SK-N-DZ (cell line): Measurements from ENCODE around the gene MAP2K5.

Experiments used
- DNase-seq: peaks from one replicate; pipeline ENCODE4 v3.0.0-alpha.2; 2015; ENCODE audit warnings: low spot score

MAP2K5 gene

DNA sequence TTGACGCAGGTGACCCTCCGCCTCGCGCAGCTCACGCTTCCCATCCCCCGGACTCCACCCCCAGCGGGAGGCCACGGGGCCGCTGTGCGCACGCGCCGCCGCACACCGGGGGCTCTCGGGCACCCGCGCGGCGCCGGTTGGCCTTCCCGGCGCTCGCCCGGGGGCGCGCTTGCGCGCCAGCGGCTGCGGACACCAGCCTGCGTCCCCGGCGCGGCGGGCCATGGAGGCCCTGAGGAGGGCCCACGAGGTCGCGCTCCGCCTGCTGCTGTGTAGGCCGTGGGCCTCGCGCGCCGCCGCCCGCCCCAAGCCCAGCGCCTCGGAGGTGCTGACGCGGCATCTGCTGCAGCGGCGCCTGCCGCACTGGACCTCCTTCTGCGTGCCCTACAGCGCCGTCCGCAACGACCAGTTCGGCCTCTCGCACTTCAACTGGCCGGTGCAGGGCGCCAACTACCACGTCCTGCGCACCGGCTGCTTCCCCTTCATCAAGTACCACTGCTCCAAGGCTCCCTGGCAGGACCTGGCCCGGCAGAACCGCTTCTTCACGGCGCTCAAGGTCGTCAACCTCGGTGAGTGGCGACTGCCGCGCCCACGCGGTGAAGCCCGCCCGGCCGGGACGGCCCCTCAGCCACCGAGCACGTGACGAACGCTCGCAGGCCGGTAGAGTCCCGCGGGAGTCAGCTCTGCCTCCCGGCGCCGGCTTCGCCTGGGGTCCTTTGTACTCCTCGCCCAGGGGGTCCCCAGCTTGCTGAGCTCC, 21.3 kb upstream of the MAP2K5 start, which contains the start of gene C15orf61:
TSS of gene C15orf61 (plus strand) at position 103 of the 754 bp plus-strand sequence. CDS start at position 221, 118 bp downstream.
- DNase-seq, result peak; percentile 86

GRCh38 chr15:67521783-67522568, 20.5 kb upstream of the MAP2K5 start:
- peak; percentile 9 for DNase-seq

GRCh38 chr15:67523330-67523729, 19.2 kb upstream of the MAP2K5 start:
- no peak for DNase-seq

GRCh38 chr15:67524235-67524634, 18.3 kb upstream of the MAP2K5 start:
- DNase-seq, result no peak

DNA sequence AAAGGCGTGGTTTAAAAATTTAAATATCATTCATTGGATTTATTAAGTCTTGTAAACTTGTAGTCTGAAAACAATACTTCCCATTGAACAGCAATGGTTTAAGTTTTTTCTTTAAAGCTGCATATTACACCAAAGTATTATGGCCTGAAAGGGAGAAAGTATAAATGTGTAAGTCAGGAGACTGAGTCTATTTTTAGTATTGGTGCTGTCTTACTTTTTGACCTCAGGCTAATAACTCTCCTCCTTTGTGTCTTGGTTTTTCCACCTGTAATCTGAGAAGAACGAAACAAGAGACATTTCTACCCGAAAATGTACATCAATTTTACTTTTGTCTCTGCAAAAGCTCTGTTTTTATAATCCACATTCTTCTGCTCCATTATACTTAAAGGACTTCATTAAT, 14.0 kb upstream of the MAP2K5 start:
- no peak for DNase-seq

DNA sequence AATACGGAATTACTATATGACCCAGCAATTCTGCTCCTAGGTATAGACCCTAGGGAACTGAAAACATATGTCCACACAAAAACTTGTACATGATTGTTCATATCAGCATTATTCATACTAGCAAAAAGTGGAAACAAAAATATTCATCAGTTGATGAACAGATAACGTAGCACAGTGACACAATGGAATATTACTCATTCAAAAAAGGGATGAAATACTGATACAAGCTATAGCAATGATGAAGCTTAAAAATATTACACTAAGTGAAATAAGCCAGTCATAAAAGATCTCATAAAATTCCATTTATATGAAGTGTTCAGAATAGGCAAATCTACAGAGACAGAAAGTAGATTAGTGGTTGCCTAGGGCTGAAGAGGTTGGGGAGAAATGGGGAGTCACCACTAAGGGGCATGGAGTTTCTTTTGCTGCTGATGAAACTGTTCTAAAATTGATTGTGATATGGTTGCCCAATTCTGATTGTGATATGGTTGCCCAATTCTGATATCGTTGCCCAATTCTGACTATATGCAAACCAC, 11.1 kb upstream of the MAP2K5 start:
- DNase-seq, result no peak

GRCh38 chr15:67533873-67534272, 8.6 kb upstream of the MAP2K5 start:
- DNase-seq, result no peak

- DNase-seq, result no peak
These were observed 8.1 kb upstream of the MAP2K5 start for GRCh38 chr15:67534360-67534759.

GRCh38 chr15:67537771-67538170, 4.7 kb upstream of the MAP2K5 start:
- no peak for DNase-seq

GRCh38 chr15:67543348-67543718, 830 bp downstream of the MAP2K5 start:
- DNase-seq, result no peak

GRCh38 chr15:67544475-67544874, 2.0 kb downstream of the MAP2K5 start:
- DNase-seq, result no peak

GRCh38 chr15:67545864-67546263, 3.4 kb downstream of the MAP2K5 start:
- no peak for DNase-seq

- DNase-seq, result no peak
These were observed 4.6 kb downstream of the MAP2K5 start for GRCh38 chr15:67547064-67547463.

GRCh38 chr15:67547836-67548235, 5.3 kb downstream of the MAP2K5 start:
- no peak for DNase-seq

DNA sequence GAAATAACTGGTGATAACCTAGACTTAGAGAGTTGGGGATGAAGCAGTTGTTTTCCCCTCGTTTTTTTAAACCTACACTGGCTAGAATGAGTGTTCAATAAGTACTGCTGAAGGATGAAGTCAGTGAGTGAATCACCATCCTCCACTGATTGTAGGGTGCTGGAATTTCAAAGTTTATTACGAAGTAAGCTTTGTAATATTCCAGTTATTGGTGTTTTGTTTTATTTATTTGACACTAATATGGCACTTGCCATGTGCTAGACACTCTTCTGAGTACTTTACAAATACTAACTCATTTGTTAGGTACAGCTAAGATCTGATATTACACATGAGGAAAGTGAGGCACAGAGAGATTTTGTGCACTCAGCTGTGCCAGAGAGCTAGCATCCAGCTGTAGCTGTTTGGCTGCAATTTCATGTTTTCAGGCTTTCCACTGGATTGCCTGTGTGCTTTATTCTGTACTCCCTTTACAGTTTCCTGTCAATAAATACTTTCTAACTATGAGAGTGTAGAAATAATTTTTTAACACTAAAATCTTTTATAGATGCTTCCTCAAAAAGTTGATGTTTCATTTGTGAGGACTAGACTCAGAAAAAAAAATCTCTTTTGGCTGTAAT, 5.8 kb downstream of the MAP2K5 start:
- DNase-seq, result no peak

- DNase-seq, result no peak
These were observed 6.6 kb downstream of the MAP2K5 start for GRCh38 chr15:67548862-67549651.

DNA sequence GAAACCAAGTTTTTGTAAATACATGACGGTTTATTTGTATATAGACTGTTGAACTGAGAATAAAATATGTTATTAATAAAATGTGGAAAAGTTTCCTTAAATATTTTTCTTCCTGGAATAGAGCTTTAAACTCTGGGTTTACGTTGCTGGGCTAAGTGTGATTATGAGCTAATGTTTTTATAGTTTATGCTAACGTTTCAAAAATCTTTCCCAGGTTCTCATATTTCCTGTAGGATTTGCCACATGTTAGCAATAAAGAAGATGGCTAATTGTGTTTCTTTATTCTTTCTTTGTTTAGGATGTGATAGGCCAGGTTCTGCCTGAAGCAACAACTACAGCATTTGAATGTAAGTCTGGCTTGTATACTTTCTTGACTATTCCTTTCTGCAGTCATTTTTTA, 7.2 kb downstream of the MAP2K5 start:
- no peak for DNase-seq

DNA sequence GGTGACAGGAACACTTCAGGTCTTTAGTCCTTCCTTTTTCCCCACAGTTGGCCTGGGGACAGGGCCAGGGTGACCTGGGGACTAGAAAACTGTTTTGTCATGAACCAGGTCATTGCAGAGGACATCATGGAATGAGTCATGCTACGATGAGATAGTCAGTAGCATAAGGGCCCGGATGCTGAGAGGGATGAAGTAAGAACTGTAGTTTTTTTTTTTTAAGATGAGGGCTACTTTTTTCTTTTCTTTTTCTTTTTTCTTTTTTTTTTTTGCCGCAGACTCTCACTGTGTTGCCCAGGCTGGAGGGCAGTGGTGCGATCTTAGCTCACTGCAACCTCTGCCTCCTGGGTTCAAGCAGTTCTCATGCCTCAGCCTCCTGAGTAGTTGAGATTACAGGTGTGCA, 8.0 kb downstream of the MAP2K5 start:
- no peak for DNase-seq

DNA sequence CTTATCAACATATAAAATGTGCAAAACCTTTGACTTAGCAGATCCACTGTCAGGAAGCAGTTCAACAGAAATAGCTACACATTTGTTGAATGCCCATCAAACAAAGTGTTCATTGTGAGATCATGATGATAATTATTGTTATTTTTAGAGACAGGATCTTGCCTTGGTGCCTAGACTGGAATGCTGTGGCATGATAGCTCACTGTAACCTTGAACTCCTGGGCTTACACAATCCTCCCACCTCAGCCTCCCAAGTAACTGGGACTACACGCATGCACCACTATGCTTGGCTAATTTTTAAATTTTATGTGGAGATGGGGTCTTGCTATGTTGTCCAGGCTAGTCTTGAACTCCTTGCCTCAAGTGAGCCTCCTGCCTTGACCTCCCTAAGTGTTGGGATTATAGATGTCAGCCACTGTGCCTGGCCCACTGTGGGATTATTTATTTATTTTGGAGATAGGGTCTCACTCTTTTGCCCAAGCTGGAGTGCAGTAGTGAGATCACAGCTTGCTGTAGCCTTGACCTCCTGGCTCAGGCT, 8.8 kb downstream of the MAP2K5 start:
- no peak for DNase-seq

DNA sequence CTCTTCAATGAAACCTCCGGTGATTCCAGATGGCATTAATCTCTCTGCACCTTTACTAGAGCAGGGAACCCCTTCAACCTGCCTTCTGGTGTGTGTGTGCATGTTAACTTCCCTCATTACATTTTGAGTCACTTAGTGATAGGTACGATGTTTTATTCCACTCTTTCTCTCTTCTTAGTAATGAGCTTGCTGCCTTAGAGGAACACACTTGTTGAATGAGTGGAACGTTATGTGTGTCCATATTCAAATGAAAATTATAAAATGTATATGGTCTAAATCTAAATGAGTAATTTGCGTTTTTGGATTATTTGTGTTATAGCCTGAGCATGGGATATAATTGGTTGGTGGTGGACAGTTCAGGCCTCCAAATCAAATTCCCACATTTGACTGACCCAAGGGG, 12.1 kb downstream of the MAP2K5 start:
- no peak for DNase-seq

- no peak for DNase-seq
These were observed 14.6 kb downstream of the MAP2K5 start for GRCh38 chr15:67556976-67557570.
